CD4-positive, alpha-beta T cell (primary cell): ENCODE results near the gene DVL1. TPM values are rescaled to one million over a fixed set of nuclear protein-coding genes. Genes with fewer than 3 reads are reported as not detected.

Experiments used
- ATAC-seq: fragments of 200-7000 bp; cut with Tn5 transposase; one replicate; pipeline ENCODE4 v1.10.0; 2022; ENCODE audit warnings: mild to moderate bottlenecking; ENCODE audit not compliant: poor library complexity
- CTCF ChIA-PET: fragments of 350-600 bp; sonication (Branson Sonifier 250); formaldehyde crosslinking; loops from one replicate; lab custom pipeline; 2021; ENCODE audit warnings: antibody characterized with exemption, inconsistent platforms; lab: Charles Lee
- POLR2A ChIA-PET: fragments of 350-600 bp; sonication (Branson Sonifier 250); formaldehyde crosslinking; loops from one replicate; lab custom pipeline; 2021; ENCODE audit warnings: antibody characterized with exemption, inconsistent platforms; lab: Charles Lee
- DNase-seq, 14 experiments: peaks; one replicate each; pipeline ENCODE4 v3.0.0-alpha.2; 2013 to 2020; ENCODE audit warnings: mixed read lengths in 2 of 14
- H3K27ac ChIP-seq, 2 donors: one replicate each; pipeline versions ENCODE4 v1.5.1 to v1.7.0; 2013; ENCODE audit warnings: low read length in 2 of 2, low read depth in 1 of 2, mild to moderate bottlenecking in 1 of 2
- H3K27me3 ChIP-seq, 2 experiments: 1 replicate in 1 of 2; 2 replicates in 1 of 2; pipeline versions ENCODE4 v1.6.1 to v1.7.0; 2013; ENCODE audit warnings: low read length in 2 of 2, control low read depth in 1 of 2, mild to moderate bottlenecking in 1 of 2, moderate library complexity in 1 of 2; ENCODE audit not compliant: insufficient read depth in 2 of 2, control insufficient read depth in 1 of 2
- H3K36me3 ChIP-seq: one replicate; pipeline ENCODE4 v1.6.1; 2013; ENCODE audit warnings: low read length, control low read depth; ENCODE audit not compliant: insufficient read depth
- H3K4me1 ChIP-seq: one replicate; pipeline ENCODE4 v1.6.1; 2013; ENCODE audit warnings: low read length, control low read depth; ENCODE audit not compliant: insufficient read depth
- H3K4me3 ChIP-seq: one replicate; pipeline ENCODE4 v1.5.1; 2013; ENCODE audit warnings: mild to moderate bottlenecking, low read length, moderate library complexity
- H3K9me3 ChIP-seq, 2 experiments: 1 replicate in 1 of 2; 2 replicates in 1 of 2; pipeline versions ENCODE4 v1.6.1 to v1.7.0; 2013; ENCODE audit warnings: low read length in 2 of 2, mild to moderate bottlenecking in 2 of 2, control low read depth in 1 of 2, moderate library complexity in 1 of 2; ENCODE audit not compliant: control insufficient read depth in 1 of 2, insufficient read depth in 1 of 2
- H3K27ac Mint-ChIP-seq: one replicate; pipeline ENCODE4 v1.8.0; 2020; ENCODE audit warnings: mixed read lengths
- H3K27me3 Mint-ChIP-seq: one replicate; pipeline ENCODE4 v1.8.0; 2021; ENCODE audit warnings: mixed read lengths
- H3K36me3 Mint-ChIP-seq: one replicate; pipeline ENCODE4 v1.8.0; 2021; ENCODE audit warnings: low read depth, mixed read lengths
- H3K4me1 Mint-ChIP-seq: one replicate; pipeline ENCODE4 v1.8.0; 2021; ENCODE audit warnings: low read depth, mixed read lengths
- H3K4me3 Mint-ChIP-seq: one replicate; pipeline ENCODE4 v1.8.0; 2020; ENCODE audit warnings: mild to moderate bottlenecking, mixed read lengths
- H3K9me3 Mint-ChIP-seq: one replicate; pipeline ENCODE4 v1.8.0; 2020; ENCODE audit warnings: mixed read lengths
- CTCF ChIP-seq: fragments of 200-600 bp; IDR thresholded peaks from one replicate; pipeline ENCODE4 v1.8.0; 2022; ENCODE audit warnings: antibody characterized with exemption, mild to moderate bottlenecking
- intact Hi-C, 2 experiments: fragments of 100-400 bp; cut with DNase I in 1 of 2; cut with micrococcal nuclease in 1 of 2; formaldehyde crosslinking; loops; one replicate each; pipeline versions ENCODE4 v1.15.1 to v1.9.0; 2023 to 2025; cut with DNase I, micrococcal nuclease
- total RNA-seq, 174 experiments: library from RNA in 2 of 174; stranded (reverse) in 2 of 174; gene quantifications; one replicate each; pipeline ENCODE4 v1.2.3 and lab custom pipeline; 2021 to 2026

DVL1 gene
- total RNA-seq, 2 experiments from 2014 or later: 44.9 to 45.5 TPM

GRCh38 chr1:1304331-1305299 lies 44.6 kb downstream of the DVL1 start:
- Mint-ChIP-seq H3K9me3 (no peaks in the 10 kb centered on the region), H3K4me1 (peaks cover 21% of the 10 kb centered on the region), H3K27me3 (no peaks in the 10 kb centered on the region), H3K36me3 (peaks cover 13% of the 10 kb centered on the region), H3K4me3 (peak overlapping the region; percentile 92), H3K27ac (peak overlapping the region; percentile 87)
- intact Hi-C loops: loop anchor here (2.0 to 10.0 kb wide), 5 partner anchors 68 to 270 kb away; partner anchors contain the start of genes AURKAIP1 (in 1 of the 2) and C1orf159 (in 1 of the 2)
- DNase-seq (peak in 1 of 14 experiments; percentile 46), ATAC-seq (no peak)
- CTCF ChIA-PET: interaction anchor here (0.9 to 1.2 kb wide), 2 partner anchors 183 to 241 kb away, joined by 3 to 4 read pairs; no protein-coding TSS in a partner anchor
- TF ChIP-seq CTCF: no peak
- Histone ChIP-seq H3K36me3 (no peaks in the 10 kb centered on the region), H3K4me1 (peaks cover 38% of the 10 kb centered on the region), H3K9me3 (no peaks in the 10 kb centered on the region), H3K27ac (no peak overlapping the region), H3K27me3 (no peaks in the 10 kb centered on the region), H3K4me3 (peak overlapping the region; percentile 42)
- POLR2A ChIA-PET: interaction anchor here (0.8 to 0.9 kb wide), 2 partner anchors 51 to 71 kb away, joined by 3 to 5 read pairs; partner anchors contain the start of gene AURKAIP1

- peak overlapping the region; percentile 25 for H3K4me3 Mint-ChIP-seq
- TF ChIP-seq CTCF: no peak
- ATAC-seq (no peak), DNase-seq (no peak)
- no peak overlapping the region for H3K27ac Mint-ChIP-seq
- H3K9me3 ChIP-seq: no peaks in the 10 kb centered on the region
- ChIA-PET CTCF (no interaction called here), POLR2A (no interaction called here)
- intact Hi-C loops: loop anchor here (2.0 to 10.0 kb wide), 3 partner anchors 69 to 269 kb away; partner anchors contain the start of gene AURKAIP1 (in 1 of the 2)
- H3K9me3 Mint-ChIP-seq: no peaks in the 10 kb centered on the region
- H3K4me1 Mint-ChIP-seq: peaks cover 21% of the 10 kb centered on the region
- peaks cover 32% of the 10 kb centered on the region for H3K4me1 ChIP-seq
- no peaks in the 10 kb centered on the region for H3K27me3 ChIP-seq
- peaks cover 13% of the 10 kb centered on the region for H3K36me3 Mint-ChIP-seq
- H3K4me3 ChIP-seq: no peak overlapping the region
- no peak overlapping the region for H3K27ac ChIP-seq
- no peaks in the 10 kb centered on the region for H3K27me3 Mint-ChIP-seq
- H3K36me3 ChIP-seq: no peaks in the 10 kb centered on the region
These were observed 45.5 kb downstream of the DVL1 start for GRCh38 chr1:1303736-1304135.

- intact Hi-C loops: loop anchor here (10.0 kb wide), 2 partner anchors 72 to 268 kb away; partner anchors contain the start of gene AURKAIP1 (in 1 of the 2)
- CTCF ChIA-PET: no interaction called here
These were observed 46.2 kb downstream of the DVL1 start for GRCh38 chr1:1302951-1303509.

More at GRCh38 chr1:1302951-1303509, 46.2 kb downstream of the DVL1 start:
- Histone ChIP-seq H3K27me3 (no peaks in the 10 kb centered on the region), H3K4me3 (no peak overlapping the region), H3K4me1 (peaks cover 32% of the 10 kb centered on the region), H3K27ac (no peak overlapping the region), H3K36me3 (no peaks in the 10 kb centered on the region), H3K9me3 (no peaks in the 10 kb centered on the region)
- Mint-ChIP-seq H3K4me3 (no peak overlapping the region), H3K4me1 (peaks cover 21% of the 10 kb centered on the region), H3K36me3 (peaks cover 7% of the 10 kb centered on the region), H3K27ac (no peak overlapping the region), H3K9me3 (no peaks in the 10 kb centered on the region), H3K27me3 (no peaks in the 10 kb centered on the region)
- POLR2A ChIA-PET: no interaction called here
- no peak for TF ChIP-seq CTCF
- ATAC-seq (no peak), DNase-seq (no peak)
